ENCODE results near the gene KLHL17.

DNA sequence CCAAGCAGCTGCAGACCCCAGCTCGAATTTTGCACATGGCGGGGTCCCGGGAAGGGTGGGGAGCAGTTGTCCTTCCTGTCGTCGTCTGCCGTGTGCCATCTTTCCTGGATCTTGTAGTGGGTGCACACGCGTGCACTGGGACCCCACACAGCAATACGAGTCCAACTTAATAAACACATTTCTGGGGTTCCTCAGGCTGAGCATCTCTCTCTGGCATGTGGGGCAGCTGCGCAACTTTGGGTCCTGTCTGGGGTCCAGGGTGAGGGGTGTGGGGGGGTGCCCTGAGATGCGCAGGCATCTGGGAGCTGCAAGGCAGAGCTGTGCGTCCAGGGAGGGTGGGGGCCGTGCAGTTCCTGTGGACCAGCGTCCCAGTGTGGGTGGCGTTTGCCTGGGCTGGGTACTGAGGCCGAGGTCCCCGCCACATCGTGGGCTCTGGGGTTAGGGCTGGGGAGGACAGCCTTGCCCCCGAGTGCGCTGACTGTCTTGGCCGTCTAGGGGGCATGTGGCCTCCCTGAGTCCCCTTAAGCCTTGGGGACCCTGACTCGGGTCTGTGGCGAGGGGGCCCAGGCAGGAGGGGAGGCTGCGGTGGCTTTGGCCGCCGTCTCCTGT, 5.2 kb downstream of the KLHL17 start:
- no peak for TF ChIP-seq EZH2 (IDR thresholded peaks at IDR 0.05; ENCODE audit: borderline replicate concordance, low read length)
- TF ChIP-seq, protein P1, sequence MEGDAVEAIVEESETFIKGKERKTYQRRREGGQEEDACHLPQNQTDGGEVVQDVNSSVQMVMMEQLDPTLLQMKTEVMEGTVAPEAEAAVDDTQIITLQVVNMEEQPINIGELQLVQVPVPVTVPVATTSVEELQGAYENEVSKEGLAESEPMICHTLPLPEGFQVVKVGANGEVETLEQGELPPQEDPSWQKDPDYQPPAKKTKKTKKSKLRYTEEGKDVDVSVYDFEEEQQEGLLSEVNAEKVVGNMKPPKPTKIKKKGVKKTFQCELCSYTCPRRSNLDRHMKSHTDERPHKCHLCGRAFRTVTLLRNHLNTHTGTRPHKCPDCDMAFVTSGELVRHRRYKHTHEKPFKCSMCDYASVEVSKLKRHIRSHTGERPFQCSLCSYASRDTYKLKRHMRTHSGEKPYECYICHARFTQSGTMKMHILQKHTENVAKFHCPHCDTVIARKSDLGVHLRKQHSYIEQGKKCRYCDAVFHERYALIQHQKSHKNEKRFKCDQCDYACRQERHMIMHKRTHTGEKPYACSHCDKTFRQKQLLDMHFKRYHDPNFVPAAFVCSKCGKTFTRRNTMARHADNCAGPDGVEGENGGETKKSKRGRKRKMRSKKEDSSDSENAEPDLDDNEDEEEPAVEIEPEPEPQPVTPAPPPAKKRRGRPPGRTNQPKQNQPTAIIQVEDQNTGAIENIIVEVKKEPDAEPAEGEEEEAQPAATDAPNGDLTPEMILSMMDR (IDR thresholded peaks at IDR 0.05; ENCODE audit: low read length): no peak
